H1 (cell line): Measurements from ENCODE around the gene RAD51B. TPM values are rescaled to one million over a fixed set of nuclear protein-coding genes. Genes with fewer than 3 reads are reported as not detected.

Experiments
- CTCF ChIA-PET: fragments of 300-600 bp; sonication (Branson Sonifier 250); formaldehyde crosslinking; loops from one replicate; lab custom pipeline; 2021; ENCODE audit not compliant: partially characterized antibody; lab: Charles Lee
- POLR2A ChIA-PET: fragments of 300-600 bp; sonication (Branson Sonifier 250); formaldehyde crosslinking; loops from one replicate; lab custom pipeline; 2021; ENCODE audit warnings: inconsistent platforms; ENCODE audit not compliant: partially characterized antibody; lab: Charles Lee
- DNase-seq, 2 experiments: peaks; one replicate each; pipeline versions ENCODE4 v3.0.0 to v3.0.0-alpha.2; 2010 to 2022; ENCODE audit warnings: low spot score in 2 of 2, low read depth in 1 of 2, mixed read lengths in 1 of 2
- FAIRE-seq: peaks from 2 replicates; lab custom pipeline; 2011; peaks lifted over from hg19 to GRCh38; lab: Jason Lieb, UNC
- H2AFZ ChIP-seq: 2 replicates; pipeline ENCODE4 v1.8.1; 2012; ENCODE audit warnings: low read length, inconsistent platforms
- H2AK5ac ChIP-seq: 2 replicates; pipeline ENCODE4 v1.6.1; 2013; ENCODE audit warnings: low read depth, low read length
- H2BK120ac ChIP-seq: replicated peaks from 2 replicates; pipeline ENCODE3; 2013; ENCODE audit warnings: low read depth, low read length, inconsistent platforms
- H2BK12ac ChIP-seq: 2 replicates; pipeline ENCODE4 v1.6.1; 2013; ENCODE audit warnings: low read depth, low read length
- H2BK15ac ChIP-seq: 2 replicates; pipeline ENCODE4 v1.6.1; 2013; ENCODE audit warnings: low read length
- H2BK20ac ChIP-seq: 2 replicates; pipeline ENCODE4 v1.6.1; 2013; ENCODE audit warnings: low read length
- H2BK5ac ChIP-seq: 2 replicates; pipeline ENCODE4 v1.6.1; 2013; ENCODE audit warnings: low read depth, low read length
- H3K14ac ChIP-seq: 2 replicates; pipeline ENCODE4 v1.6.1; 2013; ENCODE audit warnings: inconsistent platforms; ENCODE audit not compliant: insufficient read length
- H3K18ac ChIP-seq: 2 replicates; pipeline ENCODE4 v1.6.1; 2013; ENCODE audit warnings: low read length; ENCODE audit errors: extremely low read depth
- H3K23ac ChIP-seq: 2 replicates; pipeline ENCODE4 v1.6.1; 2013; ENCODE audit warnings: inconsistent platforms; ENCODE audit not compliant: insufficient read length
- H3K23me2 ChIP-seq: 2 replicates; pipeline ENCODE4 v1.6.1; 2013; ENCODE audit warnings: low read depth, low read length
- H3K27ac ChIP-seq: 2 replicates; pipeline ENCODE4 v1.6.1; 2011; ENCODE audit warnings: low read depth, low read length, inconsistent platforms
- H3K27me3 ChIP-seq, 4 experiments: replicated peaks in 1 of 4; 1 replicate in 1 of 4; 2 replicates in 3 of 4; pipeline versions ENCODE4 v1.6.1 to v1.8.1; 2011 to 2013; ENCODE audit warnings: low read length in 3 of 4, mild to moderate bottlenecking in 3 of 4, inconsistent platforms in 2 of 4, mixed read lengths in 2 of 4, moderate library complexity in 1 of 4; ENCODE audit not compliant: control insufficient read depth in 3 of 4, insufficient read depth in 3 of 4; ENCODE audit errors: extremely low read depth in 1 of 4
- H3K36me3 ChIP-seq, 4 experiments: 2 replicates each; pipeline versions ENCODE4 v1.6.1 to v1.8.1; 2011 to 2013; ENCODE audit warnings: mild to moderate bottlenecking in 4 of 4, low read length in 3 of 4, moderate library complexity in 2 of 4, control low read depth in 1 of 4, inconsistent platforms in 1 of 4; ENCODE audit not compliant: insufficient read depth in 4 of 4, control insufficient read depth in 2 of 4
- H3K4ac ChIP-seq: replicated peaks from 2 replicates; pipeline ENCODE3; 2013; ENCODE audit warnings: low read length, low read depth, mixed read lengths, inconsistent platforms; ENCODE audit not compliant: insufficient read length
- H3K4me1 ChIP-seq, 4 experiments: replicated peaks in 1 of 4; 1 replicate in 1 of 4; 2 replicates in 3 of 4; pipeline versions ENCODE4 v1.6.1 to v1.8.1; 2011 to 2013; ENCODE audit warnings: low read length in 3 of 4, inconsistent platforms in 2 of 4, mixed read lengths in 1 of 4; ENCODE audit not compliant: insufficient read depth in 4 of 4, control insufficient read depth in 3 of 4
- H3K4me2 ChIP-seq, 2 experiments: 2 replicates each; pipeline versions ENCODE4 v1.6.1 to v1.8.1; 2011 to 2013; ENCODE audit warnings: low read depth in 2 of 2, low read length in 2 of 2, control low read depth in 1 of 2, inconsistent platforms in 1 of 2, mild to moderate bottlenecking in 1 of 2; ENCODE audit not compliant: insufficient read depth in 1 of 2
- H3K4me3 ChIP-seq, 4 experiments: fragments of 200-600, 300-600 bp in 1 of 4; sonication (generic), shearing (Covaris generic), sonication (Bioruptor Twin) in 1 of 4; 2 replicates each; pipeline versions ENCODE4 v1.5.1 to v1.8.1; 2011 to 2016; ENCODE audit warnings: low read length in 4 of 4, low read depth in 3 of 4, control low read depth in 2 of 4, inconsistent platforms in 2 of 4, mild to moderate bottlenecking in 2 of 4, mixed read lengths in 1 of 4, moderate library complexity in 1 of 4; ENCODE audit not compliant: insufficient read depth in 2 of 4; ENCODE audit errors: extremely low read depth in 1 of 4
- H3K56ac ChIP-seq: replicated peaks from 2 replicates; pipeline ENCODE3; 2013; ENCODE audit warnings: low read depth, mild to moderate bottlenecking, mixed read lengths, low read length, inconsistent platforms; ENCODE audit not compliant: insufficient read length
- H3K79me1 ChIP-seq: 2 replicates; pipeline ENCODE4 v1.6.1; 2013; ENCODE audit warnings: low read depth, low read length, control low read depth
- H3K79me2 ChIP-seq, 2 experiments: 2 replicates each; pipeline versions ENCODE4 v1.6.1 to v1.8.1; 2012 to 2013; ENCODE audit warnings: low read length in 2 of 2, mild to moderate bottlenecking in 2 of 2, inconsistent platforms in 1 of 2; ENCODE audit not compliant: insufficient read depth in 2 of 2, control insufficient read depth in 1 of 2
- H3K9ac ChIP-seq, 4 experiments: replicated peaks in 1 of 4; 1 replicate in 1 of 4; 2 replicates in 3 of 4; pipeline versions ENCODE4 v1.6.1 to v1.8.1; 2011 to 2013; ENCODE audit warnings: low read depth in 3 of 4, low read length in 3 of 4, control low read depth in 2 of 4, mild to moderate bottlenecking in 2 of 4, moderate library complexity in 2 of 4, inconsistent platforms in 1 of 4; ENCODE audit errors: extremely low read depth in 1 of 4
- H3K9me3 ChIP-seq, 2 experiments: 2 replicates each; pipeline versions ENCODE4 v1.6.1 to v1.8.1; 2012 to 2013; ENCODE audit warnings: mild to moderate bottlenecking in 2 of 2, moderate library complexity in 2 of 2, control low read depth in 1 of 2, inconsistent platforms in 1 of 2, low read depth in 1 of 2, low read length in 1 of 2, mixed read lengths in 1 of 2; ENCODE audit not compliant: insufficient read depth in 2 of 2
- H4K20me1 ChIP-seq, 2 experiments: replicated peaks in 1 of 2; 2 replicates each; pipeline versions ENCODE3 to v1.8.1; 2011 to 2013; ENCODE audit warnings: inconsistent platforms in 2 of 2, low read length in 2 of 2, mild to moderate bottlenecking in 1 of 2; ENCODE audit not compliant: insufficient read depth in 2 of 2, control insufficient read depth in 1 of 2
- H4K5ac ChIP-seq: 2 replicates; pipeline ENCODE4 v1.6.1; 2013; ENCODE audit warnings: low read length, low read depth, mixed read lengths, inconsistent platforms; ENCODE audit not compliant: insufficient read length
- H4K8ac ChIP-seq: 2 replicates; pipeline ENCODE4 v1.8.0; 2013; ENCODE audit warnings: mild to moderate bottlenecking, moderate library complexity, low read length, inconsistent platforms; ENCODE audit not compliant: insufficient read depth; ENCODE audit errors: extremely low read depth
- H4K91ac ChIP-seq: replicated peaks from 2 replicates; pipeline ENCODE3; 2013; ENCODE audit warnings: low read length, mixed read lengths, inconsistent platforms; ENCODE audit not compliant: insufficient read length
- CHD1 ChIP-seq: IDR thresholded peaks from 2 replicates; pipeline ENCODE4 v1.6.1; 2012; ENCODE audit warnings: low read depth, low read length, improper control_type of control experiment
- MAX ChIP-seq: IDR thresholded peaks from 2 replicates; pipeline ENCODE4 v1.6.1; 2012; ENCODE audit warnings: inconsistent platforms
- TAF1 ChIP-seq: IDR thresholded peaks from 2 replicates; pipeline ENCODE4 v1.6.1; 2011; ENCODE audit warnings: mild to moderate bottlenecking, low read depth, low read length
- TBP ChIP-seq: IDR thresholded peaks from 2 replicates; pipeline ENCODE4 v1.6.1; 2011; ENCODE audit warnings: low read depth, low read length, improper control_type of control experiment
- YY1 ChIP-seq: IDR thresholded peaks from 2 replicates; pipeline ENCODE4 v1.6.1; 2011; ENCODE audit warnings: low read depth, mild to moderate bottlenecking, low read length
- WGBS, 2 experiments: shearing (Covaris generic) in 1 of 2; methylation state at CpG; one replicate each; pipeline versions ENCODE4 v1.1.6 to v1.1.7; 2013 to 2015; ENCODE audit warnings: low lambda C conversion rate in 2 of 2, mixed read lengths in 2 of 2, inconsistent platforms in 1 of 2, low coverage in 1 of 2, missing lambda C conversion rate in 1 of 2; ENCODE audit not compliant: insufficient replicate concordance in 2 of 2, insufficient coverage in 1 of 2, insufficient read length in 1 of 2; ENCODE audit errors: extremely low coverage in 1 of 2, missing lambda C conversion rate in 1 of 2; 5-methylcytosine and 5-hydroxymethylcytosine counted together
- polyA plus RNA-seq, 7 experiments: library from polyadenylated mRNA; depleted of rRNA in 3 of 7; stranded (reverse) in 5 of 7; unstranded in 2 of 7; fragments of >200 nt in 5 of 7; fragments of 200-250 nt in 2 of 7; gene quantifications; 1 replicate in 5 of 7; 2 replicates in 1 of 7; 4 replicates in 1 of 7; pipeline versions ENCODE4 v1.2.1 to v1.2.3, GENCODE V29; 2011 to 2013; ENCODE audit warnings: missing spikeins in 2 of 7, mixed read lengths in 2 of 7
- total RNA-seq: library from RNA; stranded (reverse); fragmentation: NEBNext Ultra II Directional; extraction: Animal tissue kit (Norgen Biotek cat#: 25700); gene quantifications from 2 replicates; pipeline ENCODE4 v1.2.1, GENCODE V29; 2021

The RAD51B gene
- total and polyA plus RNA-seq, 2 of the 8 experiments (the other 6 are each of a cell fraction or from before 2014, with no cell fraction given) = 3.9 to 14.9 TPM

GRCh38 chr14:67928375-67928774 is 108.8 kb downstream of the RAD51B start:
- H3K4me1 ChIP-seq = peaks cover 3 to 6% (median 5%) of the 10 kb centered on the region in 4 experiments; a peak in 5 of 7 replicates
- H3K4ac ChIP-seq = no peak overlapping the region
- H2BK120ac ChIP-seq = no peak overlapping the region
- H4K5ac ChIP-seq = no peak overlapping the region
- H3K14ac ChIP-seq = no peak overlapping the region
- FAIRE-seq (no peak), DNase-seq (peak in 1 of 2 experiments; percentile 43)
- H3K9ac ChIP-seq = no peak overlapping the region
- no peaks in the 10 kb centered on the region for H3K27me3 ChIP-seq
- no peak overlapping the region for H3K27ac ChIP-seq
- peaks cover 11% of the 10 kb centered on the region in 2 experiments; a peak in 3 of 4 replicates for H3K9me3 ChIP-seq
- no peak overlapping the region for H4K8ac ChIP-seq
- no peaks in the 10 kb centered on the region for H3K79me1 ChIP-seq
- no peaks in the 10 kb centered on the region for H3K36me3 ChIP-seq
- no peak overlapping the region for H2AK5ac ChIP-seq
- no peak overlapping the region for H2AFZ ChIP-seq
- H2BK12ac ChIP-seq = no peak overlapping the region
- H2BK20ac ChIP-seq = no peak overlapping the region
- TF ChIP-seq TAF1 (no peak), YY1 (peak; percentile 84), CHD1 (no peak), TBP (no peak), MAX (peak; percentile 44; the same call in 1 of the 2 replicates)
- H3K23me2 ChIP-seq = no peaks in the 10 kb centered on the region
- no peak overlapping the region for H3K18ac ChIP-seq
- H4K91ac ChIP-seq = no peak overlapping the region
- CTCF ChIA-PET = no interaction called here
- H3K4me3 ChIP-seq = no peak overlapping the region; a peak in 1 of 8 replicates
- H2BK5ac ChIP-seq = no peak overlapping the region
- no peaks in the 10 kb centered on the region for H3K79me2 ChIP-seq
- 86% methylated on average over 11 of the region's 11 CpGs; no CpG with 5 or more reads in 1 of the 2 experiments for WGBS, 2 experiments
- no peak overlapping the region for H3K4me2 ChIP-seq
- H3K23ac ChIP-seq = no peak overlapping the region
- H3K56ac ChIP-seq = no peak overlapping the region
- no peak overlapping the region for H2BK15ac ChIP-seq
- H4K20me1 ChIP-seq = no peaks in the 10 kb centered on the region
- POLR2A ChIA-PET = no interaction called here
